GM12801 (cell line): Measurements from ENCODE around the gene NUDCD3.

Experiments
- CTCF ChIP-seq: IDR thresholded peaks from one replicate; pipeline ENCODE4 v1.5.1; 2011; ENCODE audit warnings: control low read depth; ENCODE audit not compliant: insufficient read length; ENCODE audit errors: extremely low read depth

Gene NUDCD3

GRCh38 chr7:44382459-44383265 lies 107.8 kb downstream of the NUDCD3 start:
- no peak for TF ChIP-seq CTCF

- no peak for TF ChIP-seq CTCF
Measured at GRCh38 chr7:44381494-44382220, 108.8 kb downstream of the NUDCD3 start.

GRCh38 chr7:44380831-44381493 lies 109.5 kb downstream of the NUDCD3 start:
- no peak for TF ChIP-seq CTCF

GRCh38 chr7:44380189-44380830 lies 110.1 kb downstream of the NUDCD3 start:
- TF ChIP-seq CTCF, result no peak

GRCh38 chr7:44379366-44380188 lies 110.9 kb downstream of the NUDCD3 start:
- TF ChIP-seq CTCF, result no peak

- TF ChIP-seq CTCF, result no peak
Measured at GRCh38 chr7:44378744-44379143, 111.7 kb downstream of the NUDCD3 start.
